ENCODE measurements around the gene RRAS. TPM values are rescaled to one million over a fixed set of nuclear protein-coding genes. Genes with fewer than 3 reads are reported as not detected.
A peak's percentile ranks its signal among the peaks of the same experiment; 100 is the strongest.

Gene RRAS
- total and polyA plus RNA-seq, 8 donors: 21.4 to 131 (median 30.7) TPM

- ATAC-seq (no peak), DNase-seq (no peak)
- peaks cover 0 to 40% of the 10 kb centered on the region in 2 donors for H3K4me1 ChIP-seq
- TF ChIP-seq, protein P1, sequence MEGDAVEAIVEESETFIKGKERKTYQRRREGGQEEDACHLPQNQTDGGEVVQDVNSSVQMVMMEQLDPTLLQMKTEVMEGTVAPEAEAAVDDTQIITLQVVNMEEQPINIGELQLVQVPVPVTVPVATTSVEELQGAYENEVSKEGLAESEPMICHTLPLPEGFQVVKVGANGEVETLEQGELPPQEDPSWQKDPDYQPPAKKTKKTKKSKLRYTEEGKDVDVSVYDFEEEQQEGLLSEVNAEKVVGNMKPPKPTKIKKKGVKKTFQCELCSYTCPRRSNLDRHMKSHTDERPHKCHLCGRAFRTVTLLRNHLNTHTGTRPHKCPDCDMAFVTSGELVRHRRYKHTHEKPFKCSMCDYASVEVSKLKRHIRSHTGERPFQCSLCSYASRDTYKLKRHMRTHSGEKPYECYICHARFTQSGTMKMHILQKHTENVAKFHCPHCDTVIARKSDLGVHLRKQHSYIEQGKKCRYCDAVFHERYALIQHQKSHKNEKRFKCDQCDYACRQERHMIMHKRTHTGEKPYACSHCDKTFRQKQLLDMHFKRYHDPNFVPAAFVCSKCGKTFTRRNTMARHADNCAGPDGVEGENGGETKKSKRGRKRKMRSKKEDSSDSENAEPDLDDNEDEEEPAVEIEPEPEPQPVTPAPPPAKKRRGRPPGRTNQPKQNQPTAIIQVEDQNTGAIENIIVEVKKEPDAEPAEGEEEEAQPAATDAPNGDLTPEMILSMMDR (IDR thresholded peaks at IDR 0.05): no peak
- no peaks in the 10 kb centered on the region for H3K9me3 ChIP-seq
- H3K27me3 ChIP-seq: no peaks in the 10 kb centered on the region
- no peak overlapping the region for H3K27ac ChIP-seq
- peaks cover 0 to 75% of the 10 kb centered on the region in 2 donors for H3K36me3 ChIP-seq
- intact Hi-C loops (cut with DNase I): no loop called here
- no peak overlapping the region for H3K4me3 ChIP-seq
These were observed 30.3 kb downstream of the RRAS start for GRCh38 chr19:49609499-49610092.

GRCh38 chr19:49605605-49606004 lies 34.3 kb downstream of the RRAS start:
- no peak for DNase-seq
- H3K27ac ChIP-seq: no peak overlapping the region
- intact Hi-C loops (cut with DNase I): no loop called here
- H3K36me3 ChIP-seq: peaks cover 0 to 99% of the 10 kb centered on the region in 2 donors
- TF ChIP-seq, protein P1 (IDR thresholded peaks at IDR 0.05): no peak
- no peaks in the 10 kb centered on the region for H3K9me3 ChIP-seq
- no peaks in the 10 kb centered on the region for H3K27me3 ChIP-seq
- no peak overlapping the region for H3K4me3 ChIP-seq
- peaks cover 0 to 7% of the 10 kb centered on the region in 2 donors for H3K4me1 ChIP-seq
- ATAC-seq: no peak

DNA sequence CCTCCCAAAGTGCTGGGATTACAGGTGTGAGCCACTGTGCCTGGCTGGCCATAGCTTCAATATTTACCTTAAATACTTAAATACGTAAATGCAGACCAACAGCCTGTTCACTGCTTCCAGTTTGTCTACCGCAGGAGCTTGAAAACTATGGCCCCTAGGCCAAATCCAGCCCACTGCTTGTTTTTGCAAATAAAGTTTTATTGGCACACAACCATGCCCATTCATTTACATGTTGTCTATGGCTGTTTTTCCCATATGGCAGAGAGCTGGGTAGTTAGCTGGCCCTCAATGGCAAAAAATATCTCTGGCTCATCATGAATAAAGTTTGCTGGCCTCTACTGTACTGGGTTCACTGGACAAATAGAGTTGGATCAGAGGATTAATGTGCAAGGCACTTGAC lies 37.1 kb downstream of the RRAS start:
- TF ChIP-seq, protein P1 (IDR thresholded peaks at IDR 0.05): no peak
- Histone ChIP-seq H3K27ac (no peak overlapping the region), H3K9me3 (no peaks in the 10 kb centered on the region), H3K4me1 (peaks cover 0 to 7% of the 10 kb centered on the region in 2 donors), H3K36me3 (peaks cover 0 to 100% of the 10 kb centered on the region in 2 donors), H3K4me3 (no peak overlapping the region), H3K27me3 (no peaks in the 10 kb centered on the region)
- intact Hi-C loops (cut with DNase I): no loop called here
- DNase-seq (no peak), ATAC-seq (no peak)

DNA sequence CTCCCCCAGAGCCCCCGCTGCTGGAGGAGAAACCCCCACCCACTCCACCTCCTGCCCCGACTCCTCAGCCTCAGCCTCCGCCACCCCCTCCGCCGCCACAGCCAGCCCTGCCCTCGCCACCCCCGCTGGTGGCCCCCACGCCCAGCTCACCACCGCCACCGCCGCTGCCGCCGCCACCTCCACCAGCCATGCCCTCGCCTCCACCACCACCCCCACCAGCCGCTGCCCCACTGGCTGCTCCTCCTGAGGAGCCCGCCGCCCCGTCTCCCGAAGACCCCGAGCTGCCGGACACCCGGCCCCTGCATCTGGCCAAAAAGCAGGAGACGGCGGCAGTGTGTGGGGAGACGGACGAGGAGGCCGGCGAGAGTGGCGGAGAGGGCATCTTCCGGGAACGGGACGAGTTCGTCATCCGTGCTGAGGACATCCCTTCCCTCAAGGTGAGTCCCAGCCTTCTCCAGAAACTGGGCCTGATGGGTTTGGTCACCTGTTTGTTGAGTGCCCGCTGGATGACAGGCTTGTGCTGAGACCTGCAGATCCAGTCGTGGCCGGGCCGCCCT lies 38.4 kb downstream of the RRAS start:
- intact Hi-C loops (cut with DNase I): no loop called here
- ATAC-seq: no peak
- no peaks in the 10 kb centered on the region for H3K9me3 ChIP-seq
- no peak overlapping the region for H3K4me3 ChIP-seq
- H3K4me1 ChIP-seq: peaks cover 0 to 7% of the 10 kb centered on the region in 2 donors
- peaks cover 0 to 100% of the 10 kb centered on the region in 2 donors for H3K36me3 ChIP-seq
- no peak overlapping the region for H3K27ac ChIP-seq
- TF ChIP-seq, protein P1 (IDR thresholded peaks at IDR 0.05): no peak
- H3K27me3 ChIP-seq: no peaks in the 10 kb centered on the region
- peak in 1 of 4 donors; percentile 77 for DNase-seq

DNA sequence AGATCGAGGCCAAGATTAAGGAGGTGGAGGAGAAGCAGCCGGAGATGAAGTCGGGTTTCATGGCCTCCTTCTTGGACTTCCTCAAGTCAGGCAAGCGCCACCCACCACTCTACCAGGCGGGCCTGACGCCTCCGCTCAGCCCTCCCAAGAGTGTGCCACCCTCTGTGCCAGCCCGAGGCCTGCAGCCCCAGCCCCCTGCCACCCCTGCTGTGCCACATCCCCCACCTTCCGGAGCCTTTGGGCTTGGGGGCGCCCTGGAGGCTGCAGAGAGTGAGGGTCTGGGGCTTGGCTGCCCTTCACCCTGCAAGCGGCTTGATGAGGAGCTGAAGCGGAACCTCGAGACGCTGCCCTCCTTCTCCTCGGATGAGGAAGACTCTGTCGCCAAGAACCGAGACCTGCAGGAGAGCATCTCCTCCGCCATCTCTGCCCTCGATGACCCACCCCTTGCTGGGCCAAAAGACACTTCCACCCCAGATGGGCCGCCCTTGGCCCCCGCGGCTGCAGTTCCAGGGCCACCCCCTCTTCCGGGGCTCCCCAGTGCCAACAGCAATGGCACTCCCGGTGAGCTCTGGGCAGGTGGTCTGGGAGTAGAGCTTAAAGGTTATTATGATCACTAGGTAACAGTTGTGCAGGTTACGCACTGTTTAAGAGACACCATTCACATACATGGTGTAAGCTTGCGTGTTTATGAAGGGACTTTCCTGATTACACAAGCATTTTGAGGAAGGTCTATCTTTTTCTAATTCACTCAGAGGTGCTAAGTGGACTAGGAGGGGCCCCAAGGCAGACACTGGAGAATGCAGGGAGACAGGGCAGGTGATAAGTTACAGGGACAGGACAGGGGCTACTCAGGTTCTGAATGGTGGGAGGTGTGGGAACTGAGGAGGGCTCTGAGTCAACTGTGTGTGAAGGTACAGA lies 40.3 kb downstream of the RRAS start:
- TF ChIP-seq, protein P1 (IDR thresholded peaks at IDR 0.05): no peak
- ATAC-seq (no peak), DNase-seq (no peak)
- H3K36me3 ChIP-seq: peaks cover 0 to 100% of the 10 kb centered on the region in 2 donors
- intact Hi-C loops (cut with DNase I): no loop called here
- H3K27ac ChIP-seq: no peak overlapping the region
- no peaks in the 10 kb centered on the region for H3K4me1 ChIP-seq
- no peaks in the 10 kb centered on the region for H3K9me3 ChIP-seq
- no peak overlapping the region for H3K4me3 ChIP-seq
- no peaks in the 10 kb centered on the region for H3K27me3 ChIP-seq

Data from left lung (tissue), 10 donors.